SKM-1 treated with dmso at 0.1 percent for 144 hours (cell line): ENCODE results near the gene GRIK3.

Experiments used
- DNase-seq: peaks from one replicate; lab custom pipeline; 2025; ENCODE audit not compliant: unreplicated experiment; lab: John Stamatoyannopoulos, UW

The GRIK3 gene

GRCh38 chr1:36982709-36983108 is 51.6 kb downstream of the GRIK3 start:
- DNase-seq = no peak

GRCh38 chr1:36981771-36982622 is 52.3 kb downstream of the GRIK3 start:
- DNase-seq = no peak

- no peak for DNase-seq
These were observed 53.2 kb downstream of the GRIK3 start for GRCh38 chr1:36981126-36981525.

- no peak for DNase-seq
These were observed 56.4 kb downstream of the GRIK3 start for GRCh38 chr1:36977731-36978406.

- no peak for DNase-seq
These were observed 58.7 kb downstream of the GRIK3 start for GRCh38 chr1:36975642-36976041.

GRCh38 chr1:36973056-36973455 is 61.3 kb downstream of the GRIK3 start:
- DNase-seq = no peak

- DNase-seq = no peak
These were observed 62.3 kb downstream of the GRIK3 start for GRCh38 chr1:36971852-36972618.

- DNase-seq = no peak
These were observed 65.6 kb downstream of the GRIK3 start for GRCh38 chr1:36968730-36969129.

GRCh38 chr1:36966242-36966641 is 68.1 kb downstream of the GRIK3 start:
- DNase-seq = no peak

- no peak for DNase-seq
These were observed 68.8 kb downstream of the GRIK3 start for GRCh38 chr1:36965275-36966159.

GRCh38 chr1:36964830-36965229 is 69.5 kb downstream of the GRIK3 start:
- no peak for DNase-seq

GRCh38 chr1:36963006-36963405 is 71.3 kb downstream of the GRIK3 start:
- no peak for DNase-seq

GRCh38 chr1:36961062-36961615 is 73.2 kb downstream of the GRIK3 start:
- no peak for DNase-seq

GRCh38 chr1:36956570-36956969 is 77.7 kb downstream of the GRIK3 start:
- no peak for DNase-seq

- DNase-seq = no peak
These were observed 79.3 kb downstream of the GRIK3 start for GRCh38 chr1:36955016-36955415.

GRCh38 chr1:36953061-36953460 is 81.3 kb downstream of the GRIK3 start:
- DNase-seq = no peak

GRCh38 chr1:36951761-36952160 is 82.6 kb downstream of the GRIK3 start:
- DNase-seq = no peak

- no peak for DNase-seq
These were observed 83.0 kb downstream of the GRIK3 start for GRCh38 chr1:36951292-36951750.

GRCh38 chr1:36950604-36951291 is 83.6 kb downstream of the GRIK3 start:
- no peak for DNase-seq

- no peak for DNase-seq
These were observed 85.7 kb downstream of the GRIK3 start for GRCh38 chr1:36948606-36949005.
